Sigmoid colon (tissue), 4 donors: ENCODE measurements around the gene FAM131C.

ENCODE experiments used
- CTCF ChIP-seq, 4 experiments: fragments of 450-650 bp in 3 of 4; fragments of 200-600 bp in 1 of 4; IDR thresholded peaks; one replicate each; pipeline ENCODE4 v1.5.1; 2016 to 2019; ENCODE audit warnings: antibody characterized with exemption in 4 of 4, mild to moderate bottlenecking in 3 of 4, moderate library complexity in 2 of 4
- EP300 ChIP-seq, 4 donors: sonication (generic); formaldehyde crosslinking; IDR thresholded peaks; one replicate each; pipeline ENCODE4 v1.6.1; 2017; ENCODE audit warnings: antibody characterized with exemption in 4 of 4
- POLR2A ChIP-seq, 2 donors: fragments of 450-650 bp; IDR thresholded peaks; one replicate each; pipeline ENCODE4 v1.6.1; 2016; ENCODE audit warnings: antibody characterized with exemption in 2 of 2, mild to moderate bottlenecking in 2 of 2, moderate library complexity in 2 of 2
- POLR2AphosphoS5 ChIP-seq, 4 donors: sonication (generic); formaldehyde crosslinking; IDR thresholded peaks; one replicate each; pipeline ENCODE4 v1.6.1; 2017; ENCODE audit warnings: antibody characterized with exemption in 4 of 4

DNA sequence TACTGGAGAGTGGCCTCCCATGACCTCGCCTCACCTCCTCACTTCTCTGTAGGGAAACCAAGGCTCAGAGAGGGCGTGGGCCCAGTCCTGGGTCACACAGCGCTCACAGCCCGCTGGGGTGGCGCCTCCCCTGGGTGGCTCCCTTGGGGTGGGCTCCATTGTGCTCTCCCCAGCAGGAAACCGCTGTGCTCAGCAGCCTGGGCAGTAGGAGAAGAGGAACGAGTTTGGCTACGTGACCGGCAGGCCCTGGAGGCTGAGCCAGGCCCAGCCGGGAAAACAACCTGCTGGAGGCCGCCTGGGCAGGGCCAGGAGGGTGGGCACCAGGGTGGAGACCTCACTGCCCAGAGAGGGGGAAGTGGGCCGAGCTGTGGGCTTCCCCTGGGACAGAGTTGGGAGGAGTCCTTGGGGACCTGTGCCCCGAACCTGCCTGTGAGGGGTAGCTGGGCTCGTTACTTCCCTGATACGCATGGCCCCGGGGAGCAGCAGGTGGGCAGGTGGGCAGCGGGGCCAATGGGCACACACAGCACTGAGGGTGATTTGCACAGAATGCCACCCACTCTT lies 15.0 kb upstream of the FAM131C start:
- TF ChIP-seq CTCF (IDR thresholded peaks at IDR 0.05) (no peak), POLR2A (IDR thresholded peaks at IDR 0.05) (no peak), POLR2AphosphoS5 (IDR thresholded peaks at IDR 0.05) (no peak), EP300 (IDR thresholded peaks at IDR 0.05) (no peak)
